Kasumi-1 (cell line): ENCODE results near the gene KRT12.
A peak's percentile ranks its signal among the peaks of the same experiment; 100 is the strongest.

Experiments
- DNase-seq, 2 experiments: peaks; one replicate each; lab custom pipeline; 2025; lab: John Stamatoyannopoulos, UW

Gene KRT12

GRCh38 chr17:40843242-40843641, 23.8 kb downstream of the KRT12 start:
- no peak for DNase-seq

- DNase-seq: no peak
Observed at GRCh38 chr17:40841246-40841645, 25.8 kb downstream of the KRT12 start.

- no peak for DNase-seq
Observed at GRCh38 chr17:40839194-40839593, 27.8 kb downstream of the KRT12 start.

GRCh38 chr17:40836020-40836419, 31.0 kb downstream of the KRT12 start:
- no peak for DNase-seq

- no peak for DNase-seq
Observed at GRCh38 chr17:40833882-40834281, 33.1 kb downstream of the KRT12 start.

GRCh38 chr17:40832840-40833239, 34.2 kb downstream of the KRT12 start:
- DNase-seq: no peak

GRCh38 chr17:40830085-40830776, 36.8 kb downstream of the KRT12 start:
- DNase-seq: no peak

- no peak for DNase-seq
Observed at GRCh38 chr17:40828454-40829044, 38.5 kb downstream of the KRT12 start.

- DNase-seq: no peak
Observed at GRCh38 chr17:40827746-40828453, 39.1 kb downstream of the KRT12 start.

- no peak for DNase-seq
Observed at GRCh38 chr17:40825599-40825998, 41.4 kb downstream of the KRT12 start.

GRCh38 chr17:40824015-40824832, 42.8 kb downstream of the KRT12 start:
- no peak for DNase-seq

GRCh38 chr17:40822132-40822812, 44.8 kb downstream of the KRT12 start, which contains the start of gene KRT10:
Gene KRT10, minus strand, starts transcription at chr17:40822614. Its CDS starts 29 bp downstream, at chr17:40822585.
- no peak for DNase-seq

- no peak for DNase-seq
Observed at GRCh38 chr17:40821536-40821935, 45.5 kb downstream of the KRT12 start.

- DNase-seq: no peak
Observed at GRCh38 chr17:40820228-40820838, 46.7 kb downstream of the KRT12 start.

GRCh38 chr17:40819528-40820125, 47.4 kb downstream of the KRT12 start:
- DNase-seq: no peak

- DNase-seq: peak; percentile 51 to 68
Observed at GRCh38 chr17:40818733-40819527, 48.1 kb downstream of the KRT12 start.

GRCh38 chr17:40818343-40818732, 48.7 kb downstream of the KRT12 start:
- DNase-seq: no peak

- no peak for DNase-seq
Observed at GRCh38 chr17:40817103-40817682, 49.8 kb downstream of the KRT12 start.

- no peak for DNase-seq
Observed at GRCh38 chr17:40816569-40816968, 50.5 kb downstream of the KRT12 start.

- no peak for DNase-seq
Observed at GRCh38 chr17:40815381-40815780, 51.6 kb downstream of the KRT12 start.
